Ishikawa (cell line): Measurements from ENCODE around the gene NSL1.

ENCODE experiments used
- CEBPB ChIP-seq: IDR thresholded peaks from 2 replicates; pipeline ENCODE4 v1.6.1; 2012
- CREB1 ChIP-seq: IDR thresholded peaks from 2 replicates; pipeline ENCODE4 v1.6.1; 2012; ENCODE audit warnings: low read depth
- EGR1 ChIP-seq: IDR thresholded peaks from 2 replicates; pipeline ENCODE4 v1.6.1; 2012
- EP300 ChIP-seq: IDR thresholded peaks from 2 replicates; pipeline ENCODE4 v1.6.1; 2012; ENCODE audit warnings: borderline replicate concordance
- FOXM1 ChIP-seq: IDR thresholded peaks from 2 replicates; pipeline ENCODE4 v1.6.1; 2012; ENCODE audit warnings: low read depth, borderline replicate concordance
- MAX ChIP-seq: IDR thresholded peaks from 2 replicates; pipeline ENCODE4 v1.6.1; 2012
- NFIC ChIP-seq: IDR thresholded peaks from 2 replicates; pipeline ENCODE4 v1.6.1; 2012
- RAD21 ChIP-seq: IDR thresholded peaks from 2 replicates; pipeline ENCODE4 v1.6.1; 2012; ENCODE audit warnings: low read depth
- REST ChIP-seq: IDR thresholded peaks from 2 replicates; pipeline ENCODE4 v1.6.1; 2012; ENCODE audit warnings: low read depth, mild to moderate bottlenecking
- TAF1 ChIP-seq: IDR thresholded peaks from 2 replicates; pipeline ENCODE4 v1.6.1; 2012; ENCODE audit warnings: low read depth, mild to moderate bottlenecking
- TCF12 ChIP-seq: IDR thresholded peaks from 2 replicates; pipeline ENCODE4 v1.6.1; 2012; ENCODE audit warnings: low read depth
- TEAD4 ChIP-seq: IDR thresholded peaks from 2 replicates; pipeline ENCODE4 v1.6.1; 2012
- YY1 ChIP-seq: IDR thresholded peaks from 2 replicates; pipeline ENCODE4 v1.6.1; 2012; ENCODE audit warnings: low read depth
- ZBTB7A ChIP-seq: IDR thresholded peaks from 2 replicates; pipeline ENCODE4 v1.6.1; 2012; ENCODE audit warnings: low read depth
- TF ChIP-seq, protein P1 (sequence below): IDR thresholded peaks from 2 replicates; pipeline ENCODE4 v1.6.1; 2012

NSL1 gene

GRCh38 chr1:212791676-212792395, at the start of gene NSL1, which contains the start of gene TATDN3:
Gene NSL1 (minus strand): TSS chr1:212791777. CDS start chr1:212791763, 14 bp downstream.
Gene TATDN3 (plus strand): TSS chr1:212791894. CDS start chr1:212791922, 28 bp downstream.
- peak; percentile 53; the same call in 1 of the 2 replicates for TF ChIP-seq EP300
- TF ChIP-seq, protein P1, sequence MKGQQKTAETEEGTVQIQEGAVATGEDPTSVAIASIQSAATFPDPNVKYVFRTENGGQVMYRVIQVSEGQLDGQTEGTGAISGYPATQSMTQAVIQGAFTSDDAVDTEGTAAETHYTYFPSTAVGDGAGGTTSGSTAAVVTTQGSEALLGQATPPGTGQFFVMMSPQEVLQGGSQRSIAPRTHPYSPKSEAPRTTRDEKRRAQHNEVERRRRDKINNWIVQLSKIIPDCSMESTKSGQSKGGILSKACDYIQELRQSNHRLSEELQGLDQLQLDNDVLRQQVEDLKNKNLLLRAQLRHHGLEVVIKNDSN = peak; percentile 70
- peak; percentile 61 for TF ChIP-seq TEAD4
- TF ChIP-seq MAX = peak; percentile 88
- TF ChIP-seq TAF1 = peak; percentile 99
- TF ChIP-seq EGR1 = peak; percentile 46
- no peak for TF ChIP-seq CREB1
- peak; percentile 94 for TF ChIP-seq YY1
- TF ChIP-seq TCF12 = peak; percentile 84
- TF ChIP-seq CEBPB = peak; percentile 39; the same call in 1 of the 2 replicates
- TF ChIP-seq ZBTB7A = peak; percentile 99
- peak; percentile 60; the same call in 1 of the 2 replicates for TF ChIP-seq NFIC
- peak; percentile 10; the same call in 1 of the 2 replicates for TF ChIP-seq REST
- TF ChIP-seq FOXM1 = 0 out of 2 replicates have a peak, but pooled peaks have one; percentile 46
- TF ChIP-seq RAD21 = no peak

GRCh38 chr1:212838145-212838544, 46.6 kb upstream of the NSL1 start:
- TF ChIP-seq TCF12 (no peak), TAF1 (no peak), NFIC (no peak), YY1 (no peak), ZBTB7A (no peak), RAD21 (no peak), EP300 (no peak), MAX (no peak), FOXM1 (no peak), CEBPB (no peak), EGR1 (no peak), TEAD4 (no peak), REST (no peak), CREB1 (no peak)
- TF ChIP-seq, protein P1 = no peak

DNA sequence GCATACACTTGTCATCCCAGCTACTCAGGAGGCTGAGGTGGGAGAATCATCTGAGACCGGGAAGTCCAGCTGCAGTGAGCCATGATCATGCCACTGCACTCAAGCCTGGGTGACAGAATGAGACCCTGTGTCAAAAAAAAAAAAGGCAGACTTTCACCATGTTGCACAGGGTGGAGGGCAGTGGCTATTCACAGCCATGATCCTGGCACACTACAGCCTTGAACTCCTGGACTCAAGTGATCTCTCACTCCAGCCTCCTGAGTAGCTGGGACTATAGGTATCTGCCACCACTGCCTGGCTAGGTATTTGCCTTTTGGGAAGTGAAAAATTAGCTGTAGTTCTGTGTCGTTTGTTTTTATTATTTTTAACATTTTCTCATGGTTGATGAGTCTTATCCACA, 36.8 kb upstream of the NSL1 start:
- TF ChIP-seq REST (no peak), EP300 (no peak), TEAD4 (no peak), CREB1 (no peak), FOXM1 (no peak), NFIC (no peak), TAF1 (no peak), CEBPB (no peak), YY1 (no peak), TCF12 (no peak), ZBTB7A (no peak), MAX (no peak), RAD21 (no peak), EGR1 (no peak)
- TF ChIP-seq, protein P1 = no peak
